K562 (cell line): ENCODE results near the gene FUT8.

Experiments
- CHD4 ChIP-seq: fragments of 200-600 bp; sonication (generic); IDR thresholded peaks from 3 replicates; pipeline ENCODE4 v1.6.1; 2012; ENCODE audit warnings: low read depth, mild to moderate bottlenecking, mixed read lengths, low read length, inconsistent platforms; ENCODE audit not compliant: insufficient read depth, insufficient replicate concordance, poor library complexity, severe bottlenecking
- DACH1 ChIP-seq: fragments of 450-650 bp; IDR thresholded peaks from 2 replicates; pipeline ENCODE4 v1.6.1; 2018; ENCODE audit not compliant: partially characterized antibody
- DDX20 ChIP-seq: fragments of 450-650 bp; IDR thresholded peaks from 2 replicates; pipeline ENCODE4 v1.6.1; 2016; ENCODE audit warnings: missing genetic modification characterization, low read depth, mild to moderate bottlenecking, missing compliant biosample characterization, moderate library complexity
- JUND ChIP-seq, 2 experiments: IDR thresholded peaks; 2 replicates in 1 of 2; 3 replicates in 1 of 2; pipeline ENCODE4 v1.6.1; 2011; ENCODE audit warnings: borderline replicate concordance in 2 of 2, low read depth in 2 of 2, low read length in 2 of 2, improper control_type of control experiment in 1 of 2, missing biosample characterization in 1 of 2, missing genetic modification characterization in 1 of 2, missing genetic modification reagents in 1 of 2
- MEF2D ChIP-seq: conservative IDR thresholded peaks from 2 replicates; pipeline ENCODE4 v1.6.1; 2016; ENCODE audit warnings: low read depth, missing genetic modification characterization, missing compliant biosample characterization
- NR3C1 ChIP-seq: sonication (generic); formaldehyde crosslinking; IDR thresholded peaks from 2 replicates; pipeline ENCODE4 v1.8.1; 2022; ENCODE audit warnings: missing genetic modification reagents
- RBFOX2 ChIP-seq: fragments of 200-400 bp; formaldehyde crosslinking; IDR thresholded peaks from 2 replicates; pipeline ENCODE4 v1.6.1; 2017; ENCODE audit warnings: low read depth, mild to moderate bottlenecking, low read length, moderate library complexity
- SREBF2 ChIP-seq: sonication (generic); formaldehyde crosslinking; IDR thresholded peaks from 2 replicates; pipeline ENCODE4 v1.4.0; 2020; ENCODE audit warnings: mild to moderate bottlenecking, missing genetic modification reagents
- TEAD4 ChIP-seq, 2 experiments: sonication (generic) in 1 of 2; formaldehyde crosslinking in 1 of 2; IDR thresholded peaks; 2 replicates each; pipeline versions ENCODE4 v1.6.1 to v1.8.0; 2012 to 2022; ENCODE audit warnings: borderline replicate concordance in 1 of 2, inconsistent platforms in 1 of 2, low read length in 1 of 2, mild to moderate bottlenecking in 1 of 2, missing genetic modification reagents in 1 of 2
- TF ChIP-seq, protein P1 (sequence below), 3 experiments: IDR thresholded peaks in 2 of 3; conservative IDR thresholded peaks in 1 of 3; 2 replicates each; pipeline ENCODE4 v1.5.1; 2011 to 2012; ENCODE audit warnings: low read length in 3 of 3, mild to moderate bottlenecking in 3 of 3, control low read depth in 2 of 3, improper control_type of control experiment in 1 of 3, inconsistent platforms in 1 of 3, low read depth in 1 of 3, mixed read lengths in 1 of 3, moderate library complexity in 1 of 3; ENCODE audit not compliant: insufficient read depth in 2 of 3

- TF ChIP-seq MEF2D (tag) (no peak), DDX20 (tag) (no peak), JUND (IDR thresholded peaks at IDR 0.05; ENCODE audit: borderline replicate concordance, low read depth, low read length) (no peak), JUND (tag; IDR thresholded peaks at IDR 0.05; ENCODE audit: borderline replicate concordance, low read depth, low read length) (no peak), SREBF2 (CRISPR knock-in tag) (no peak), DACH1 (no peak), RBFOX2 (no peak), CHD4 (no peak), NR3C1 (CRISPR knock-in tag) (no peak), TEAD4 (IDR thresholded peaks at IDR 0.05; ENCODE audit: low read length) (no peak), TEAD4 (CRISPR knock-in tag; IDR thresholded peaks at IDR 0.05; ENCODE audit: borderline replicate concordance) (no peak)
- TF ChIP-seq, protein P1, sequence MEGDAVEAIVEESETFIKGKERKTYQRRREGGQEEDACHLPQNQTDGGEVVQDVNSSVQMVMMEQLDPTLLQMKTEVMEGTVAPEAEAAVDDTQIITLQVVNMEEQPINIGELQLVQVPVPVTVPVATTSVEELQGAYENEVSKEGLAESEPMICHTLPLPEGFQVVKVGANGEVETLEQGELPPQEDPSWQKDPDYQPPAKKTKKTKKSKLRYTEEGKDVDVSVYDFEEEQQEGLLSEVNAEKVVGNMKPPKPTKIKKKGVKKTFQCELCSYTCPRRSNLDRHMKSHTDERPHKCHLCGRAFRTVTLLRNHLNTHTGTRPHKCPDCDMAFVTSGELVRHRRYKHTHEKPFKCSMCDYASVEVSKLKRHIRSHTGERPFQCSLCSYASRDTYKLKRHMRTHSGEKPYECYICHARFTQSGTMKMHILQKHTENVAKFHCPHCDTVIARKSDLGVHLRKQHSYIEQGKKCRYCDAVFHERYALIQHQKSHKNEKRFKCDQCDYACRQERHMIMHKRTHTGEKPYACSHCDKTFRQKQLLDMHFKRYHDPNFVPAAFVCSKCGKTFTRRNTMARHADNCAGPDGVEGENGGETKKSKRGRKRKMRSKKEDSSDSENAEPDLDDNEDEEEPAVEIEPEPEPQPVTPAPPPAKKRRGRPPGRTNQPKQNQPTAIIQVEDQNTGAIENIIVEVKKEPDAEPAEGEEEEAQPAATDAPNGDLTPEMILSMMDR (IDR thresholded peaks at IDR 0.05 in 2 of 3, conservative IDR thresholded peaks at IDR 0.05 in 1 of 3; ENCODE audit: insufficient read depth in 2 of 3, low read depth in 1 of 3, low read length in 3 of 3): no peak
These were observed 24.9 kb upstream of the FUT8 start for GRCh38 chr14:65387628-65388027.
